ENCODE data around the gene TCFL5.
A peak's percentile ranks its signal among the peaks of the same experiment; 100 is the strongest.

Gene TCFL5

GRCh38 chr20:62795023-62795761 lies 66.4 kb downstream of the TCFL5 start:
- H4K20me1 ChIP-seq (ENCODE audit: low read depth, low read length): no peaks in the 10 kb centered on the region
- H3K27me3 ChIP-seq (ENCODE audit: low read length): no peaks in the 10 kb centered on the region
- H3K79me2 ChIP-seq (ENCODE audit: insufficient read depth, low read length): no peaks in the 10 kb centered on the region
- no peaks in the 10 kb centered on the region for H3K36me3 ChIP-seq (ENCODE audit: low read length)
- peaks cover 15% of the 10 kb centered on the region for H3F3A ChIP-seq (ENCODE audit: insufficient read depth)
- H3K4me3 ChIP-seq (ENCODE audit: insufficient read depth, low read length, poor library complexity, severe bottlenecking): peak overlapping the region; percentile 39
- H3K4me2 ChIP-seq (ENCODE audit: low read depth, low read length, poor library complexity, severe bottlenecking): peak overlapping the region; percentile 83
- TF ChIP-seq CTCF (IDR thresholded peaks at IDR 0.05; ENCODE audit: insufficient read depth, low read length, poor library complexity, severe bottlenecking) (no peak), EZH2phosphoT487 (conservative IDR thresholded peaks at IDR 0.05; ENCODE audit: low read length) (no peak)
- peak overlapping the region; percentile 75 for H2AFZ ChIP-seq (ENCODE audit: low read depth, low read length, severe bottlenecking)
- no peaks in the 10 kb centered on the region for H3K9me2 ChIP-seq (replicated peaks; ENCODE audit: insufficient read depth, low read length)
- H3K9ac ChIP-seq (ENCODE audit: low read length): peak overlapping the region; percentile 50
- H3K27ac ChIP-seq (ENCODE audit: low read depth, low read length): peak overlapping the region; percentile 84
- H3K9me3 ChIP-seq (ENCODE audit: insufficient read depth, low read length): no peaks in the 10 kb centered on the region

- no peaks in the 10 kb centered on the region for H3K9me3 ChIP-seq (ENCODE audit: insufficient read depth, low read length)
- no peaks in the 10 kb centered on the region for H3K27me3 ChIP-seq (ENCODE audit: low read length)
- no peak for TF ChIP-seq CTCF (IDR thresholded peaks at IDR 0.05; ENCODE audit: insufficient read depth, low read length, poor library complexity, severe bottlenecking)
- no peak for TF ChIP-seq EZH2phosphoT487 (conservative IDR thresholded peaks at IDR 0.05; ENCODE audit: low read length)
- H3K9me2 ChIP-seq (replicated peaks; ENCODE audit: insufficient read depth, low read length): no peaks in the 10 kb centered on the region
- H3K9ac ChIP-seq (ENCODE audit: low read length): peak overlapping the region; percentile 50
- H3F3A ChIP-seq (ENCODE audit: insufficient read depth): peaks cover 15% of the 10 kb centered on the region
- H3K4me2 ChIP-seq (ENCODE audit: low read depth, low read length, poor library complexity, severe bottlenecking): peak overlapping the region; percentile 83
- H3K27ac ChIP-seq (ENCODE audit: low read depth, low read length): peak overlapping the region; percentile 84
- no peaks in the 10 kb centered on the region for H4K20me1 ChIP-seq (ENCODE audit: low read depth, low read length)
- no peaks in the 10 kb centered on the region for H3K79me2 ChIP-seq (ENCODE audit: insufficient read depth, low read length)
- peak overlapping the region; percentile 76 for H2AFZ ChIP-seq (ENCODE audit: low read depth, low read length, severe bottlenecking)
- H3K36me3 ChIP-seq (ENCODE audit: low read length): no peaks in the 10 kb centered on the region
- H3K4me3 ChIP-seq (ENCODE audit: insufficient read depth, low read length, poor library complexity, severe bottlenecking): peak overlapping the region; percentile 39
Measured at GRCh38 chr20:62794007-62794724, 67.5 kb downstream of the TCFL5 start.

DNA sequence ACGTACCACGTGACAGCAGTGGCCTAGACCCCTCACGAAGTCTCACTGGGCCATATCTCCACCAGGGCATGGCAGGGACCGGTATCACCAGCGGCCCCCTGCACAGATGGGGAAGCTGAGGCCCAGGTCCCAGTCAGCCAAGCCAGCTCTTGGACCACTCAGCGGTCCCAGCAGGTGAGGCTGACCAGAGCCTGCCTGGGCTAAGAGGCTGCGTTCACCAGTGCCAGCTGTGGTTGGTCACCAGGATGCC lies 67.9 kb downstream of the TCFL5 start:
- Histone ChIP-seq H3K36me3 (ENCODE audit: low read length) (no peaks in the 10 kb centered on the region), H3K4me2 (ENCODE audit: low read depth, low read length, poor library complexity, severe bottlenecking) (peak overlapping the region; percentile 51), H4K20me1 (ENCODE audit: low read depth, low read length) (no peaks in the 10 kb centered on the region), H2AFZ (ENCODE audit: low read depth, low read length, severe bottlenecking) (peak overlapping the region; percentile 76), H3K9me3 (ENCODE audit: insufficient read depth, low read length) (no peaks in the 10 kb centered on the region), H3K79me2 (ENCODE audit: insufficient read depth, low read length) (no peaks in the 10 kb centered on the region), H3K9ac (ENCODE audit: low read length) (peak overlapping the region; percentile 31; the same call in 1 of the 2 replicates), H3F3A (ENCODE audit: insufficient read depth) (peaks cover 15% of the 10 kb centered on the region), H3K27me3 (ENCODE audit: low read length) (no peaks in the 10 kb centered on the region), H3K4me3 (ENCODE audit: insufficient read depth, low read length, poor library complexity, severe bottlenecking) (no peak overlapping the region), H3K27ac (ENCODE audit: low read depth, low read length) (peak overlapping the region; percentile 22; the same call in 1 of the 2 replicates), H3K9me2 (replicated peaks; ENCODE audit: insufficient read depth, low read length) (no peaks in the 10 kb centered on the region)
- no peak for TF ChIP-seq EZH2phosphoT487 (conservative IDR thresholded peaks at IDR 0.05; ENCODE audit: low read length)
- no peak for TF ChIP-seq CTCF (IDR thresholded peaks at IDR 0.05; ENCODE audit: insufficient read depth, low read length, poor library complexity, severe bottlenecking)

All from SU-DHL-6 (cell line).